HCT116 (cell line): ENCODE data around the gene AGTRAP. TPM values are rescaled to one million over a fixed set of nuclear protein-coding genes. Genes with fewer than 3 reads are reported as not detected.

ENCODE experiments used
- ATAC-seq: fragments of 200-7000 bp; cut with Tn5 transposase; 2 replicates; pipeline ENCODE4 v1.9.1; 2020; ENCODE audit warnings: mild to moderate bottlenecking, moderate library complexity
- BruUV-seq: library from RNA; stranded (reverse); fragments of 400-500 nt; replicated peaks from 2 replicates; lab custom pipeline; 2021; lab: Mats Ljungman, UMichigan
- CTCF ChIA-PET: fragments of 300-600 bp; sonication (Branson Sonifier 250); formaldehyde crosslinking; loops from one replicate; lab custom pipeline; 2021; ENCODE audit warnings: antibody characterized with exemption; lab: Charles Lee
- POLR2A ChIA-PET: fragments of 300-600, 350-600 bp; sonication (Branson Sonifier 250); formaldehyde crosslinking; loops from one replicate; lab custom pipeline; 2021; ENCODE audit warnings: antibody characterized with exemption; lab: Charles Lee
- RAD21 ChIA-PET, 2 experiments: fragments of 300-600 bp; sonication (Branson Sonifier 250); formaldehyde crosslinking; loops; one replicate each; lab custom pipeline; 2023; ENCODE audit warnings: low total read pairs in 2 of 2; ENCODE audit not compliant: uncharacterized antibody in 2 of 2, unreplicated experiment in 2 of 2, low non-redundant PET in 1 of 2; lab: Charles Lee
- DNase-seq: peaks from one replicate; pipeline ENCODE4 v3.0.0-alpha.2; 2010; ENCODE audit warnings: low read depth, low spot score
- H2AFZ ChIP-seq: fragments of 200-600 bp; shearing (Covaris generic), sonication (generic); 2 replicates; pipeline ENCODE4 v1.6.1; 2017; ENCODE audit warnings: low read depth, mixed run types, mixed read lengths, antibody characterized with exemption, low read length; ENCODE audit not compliant: poor library complexity, severe bottlenecking
- H3K27ac ChIP-seq: 2 replicates; pipeline ENCODE4 v1.5.1; 2012; ENCODE audit warnings: low read depth, low read length
- H3K27me3 ChIP-seq: fragments of 200-600 bp; sonication (generic); 2 replicates; pipeline ENCODE4 v1.6.1; 2016; ENCODE audit warnings: mixed run types, low read length, mixed read lengths; ENCODE audit not compliant: insufficient read depth
- H3K36me3 ChIP-seq, 2 experiments: fragments of 200-500 bp in 1 of 2; fragments of 200-600 bp in 1 of 2; sonication (Bioruptor generic) in 1 of 2; sonication (generic) in 1 of 2; 2 replicates each; pipeline versions ENCODE4 v1.5.1 to v1.6.1; 2014 to 2016; ENCODE audit warnings: low read length in 2 of 2, inconsistent platforms in 1 of 2, mixed read lengths in 1 of 2, mixed run types in 1 of 2; ENCODE audit not compliant: insufficient read depth in 2 of 2, control insufficient read depth in 1 of 2
- H3K4me1 ChIP-seq, 2 experiments: fragments of 200-600 bp in 1 of 2; sonication (generic) in 1 of 2; 2 replicates each; pipeline versions ENCODE4 v1.5.1 to v1.6.1; 2012 to 2017; ENCODE audit warnings: low read length in 2 of 2, inconsistent platforms in 1 of 2, mild to moderate bottlenecking in 1 of 2, mixed read lengths in 1 of 2, mixed run types in 1 of 2, moderate library complexity in 1 of 2; ENCODE audit not compliant: insufficient read depth in 2 of 2, control insufficient read depth in 1 of 2
- H3K4me2 ChIP-seq: fragments of 200-600 bp; sonication (generic); 2 replicates; pipeline ENCODE4 v1.6.1; 2017; ENCODE audit warnings: mixed run types, low read length, mixed read lengths
- H3K4me3 ChIP-seq, 2 experiments: fragments of 200-600 bp in 1 of 2; sonication (generic) in 1 of 2; replicated peaks in 1 of 2; 2 replicates each; pipeline ENCODE4 v1.5.1; 2011 to 2016; ENCODE audit warnings: low read length in 2 of 2, control low read depth in 1 of 2, low read depth in 1 of 2, mild to moderate bottlenecking in 1 of 2, mixed read lengths in 1 of 2, mixed run types in 1 of 2
- H3K79me2 ChIP-seq: fragments of 200-600 bp; sonication (generic); 2 replicates; pipeline ENCODE4 v1.6.1; 2017; ENCODE audit warnings: mild to moderate bottlenecking, mixed run types, low read length, moderate library complexity, mixed read lengths; ENCODE audit not compliant: insufficient read depth
- H3K9ac ChIP-seq: fragments of 200-600 bp; sonication (generic); 2 replicates; pipeline ENCODE4 v1.6.1; 2016; ENCODE audit warnings: low read length, mixed read lengths
- H3K9me2 ChIP-seq: fragments of 200-600 bp; sonication (generic), shearing (Covaris generic); 2 replicates; pipeline ENCODE4 v1.6.1; 2017; ENCODE audit warnings: mixed run types, mild to moderate bottlenecking, moderate library complexity; ENCODE audit not compliant: insufficient read depth
- H3K9me3 ChIP-seq, 2 experiments: fragments of 200-500 bp in 1 of 2; fragments of 200-600 bp in 1 of 2; sonication (Bioruptor generic) in 1 of 2; sonication (generic) in 1 of 2; 2 replicates each; pipeline ENCODE4 v1.6.1; 2014 to 2017; ENCODE audit warnings: low read length in 2 of 2, mixed read lengths in 2 of 2, inconsistent platforms in 1 of 2, low read depth in 1 of 2, mild to moderate bottlenecking in 1 of 2, mixed run types in 1 of 2, moderate library complexity in 1 of 2; ENCODE audit not compliant: control insufficient read depth in 1 of 2, insufficient read depth in 1 of 2
- H4K20me1 ChIP-seq: fragments of 200-600 bp; sonication (generic), shearing (Covaris generic); 2 replicates; pipeline ENCODE4 v1.6.1; 2017; ENCODE audit warnings: mixed run types, mild to moderate bottlenecking, moderate library complexity; ENCODE audit not compliant: insufficient read depth
- ATF3 ChIP-seq: IDR thresholded peaks from 2 replicates; pipeline ENCODE4 v1.6.1; 2012
- CBX3 ChIP-seq: IDR thresholded peaks from 2 replicates; pipeline ENCODE4 v1.6.1; 2012; ENCODE audit warnings: low read depth
- CTCF ChIP-seq, 3 experiments: fragments of 200-600 bp in 1 of 3; sonication (generic) in 1 of 3; IDR thresholded peaks in 2 of 3; conservative IDR thresholded peaks in 1 of 3; 2 replicates each; pipeline ENCODE4 v1.5.1; 2012 to 2017; ENCODE audit warnings: low read depth in 2 of 3, low read length in 2 of 3, antibody characterized with exemption in 1 of 3, borderline replicate concordance in 1 of 3, control low read depth in 1 of 3, mild to moderate bottlenecking in 1 of 3, mixed read lengths in 1 of 3, mixed run types in 1 of 3, moderate library complexity in 1 of 3; ENCODE audit not compliant: insufficient read depth in 1 of 3
- EZH2phosphoT487 ChIP-seq: fragments of 200-600 bp; IDR thresholded peaks from 2 replicates; pipeline ENCODE4 v1.6.1; 2018; ENCODE audit warnings: antibody characterized with exemption, borderline replicate concordance
- FOSL1 ChIP-seq: IDR thresholded peaks from 2 replicates; pipeline ENCODE4 v1.6.1; 2012; ENCODE audit warnings: low read depth
- JUND ChIP-seq: IDR thresholded peaks from 2 replicates; pipeline ENCODE4 v1.6.1; 2012
- POLR2A ChIP-seq: IDR thresholded peaks from 2 replicates; pipeline ENCODE4 v1.7.0; 2011; ENCODE audit warnings: borderline replicate concordance; ENCODE audit not compliant: insufficient read depth, insufficient read length; ENCODE audit errors: extremely low read depth
- POLR2AphosphoS5 ChIP-seq: IDR thresholded peaks from 2 replicates; pipeline ENCODE4 v1.6.1; 2011; ENCODE audit warnings: mild to moderate bottlenecking, low read depth, low read length, moderate library complexity
- SRF ChIP-seq: IDR thresholded peaks from 2 replicates; pipeline ENCODE4 v1.6.1; 2012; ENCODE audit warnings: low read depth
- ZFX ChIP-seq: fragments of 450-650 bp; IDR thresholded peaks from 2 replicates; pipeline ENCODE4 v1.6.1; 2017
- ZNF274 ChIP-seq: fragments of 200-500 bp; sonication (Bioruptor generic); IDR thresholded peaks from 2 replicates; pipeline ENCODE4 v1.6.1; 2014; ENCODE audit warnings: mild to moderate bottlenecking, low read depth, low read length, inconsistent platforms
- intact Hi-C: fragments of 100-400 bp; cut with micrococcal nuclease; formaldehyde crosslinking; loops from 2 replicates; pipeline ENCODE4 v1.10.0; 2022
- total RNA-seq: library from RNA; stranded (reverse); gene quantifications from one replicate; pipeline ENCODE4 v1.2.1, GENCODE V29; 2021; ENCODE audit not compliant: unreplicated experiment

The AGTRAP gene
- total RNA-seq, 1 experiment from 2014 or later, result 49.0 TPM

- ATAC-seq, result no peak
- Histone ChIP-seq H4K20me1 (no peaks in the 10 kb centered on the region), H3K4me1 (peaks cover 5 to 22% of the 10 kb centered on the region in 2 experiments; a peak in 3 of 4 replicates), H3K79me2 (no peaks in the 10 kb centered on the region), H3K4me3 (no peak overlapping the region), H3K9ac (no peak overlapping the region), H3K4me2 (no peak overlapping the region), H2AFZ (no peak overlapping the region), H3K9me2 (no peaks in the 10 kb centered on the region), H3K27me3 (no peaks in the 10 kb centered on the region), H3K27ac (no peak overlapping the region), H3K36me3 (no peaks in the 10 kb centered on the region), H3K9me3 (no peaks in the 10 kb centered on the region)
- TF ChIP-seq ZFX (no peak), SRF (no peak), FOSL1 (no peak), POLR2AphosphoS5 (no peak), CTCF (IDR thresholded peaks at IDR 0.05 in 2 of 3, conservative IDR thresholded peaks at IDR 0.05 in 1 of 3; ENCODE audit: borderline replicate concordance in 1 of 3, insufficient read depth in 1 of 3, low read depth in 2 of 3, low read length in 2 of 3) (no peak), POLR2A (no peak), EZH2phosphoT487 (no peak)
- BruUV-seq, result no TSS peak
- ChIA-PET RAD21 (no interaction called here), POLR2A (interaction anchor here (1.1 kb wide), 1 partner anchor 126 kb away, joined by 5 read pairs; no protein-coding TSS in a partner anchor), CTCF (no interaction called here)
- DNase-seq, result no peak
- intact Hi-C loops, result no loop called here
Measured at GRCh38 chr1:11782127-11782708, 46.3 kb downstream of the AGTRAP start.

- ChIA-PET POLR2A (no interaction called here), RAD21 (no interaction called here)
- Histone ChIP-seq H3K4me1 (peaks cover 17 to 36% of the 10 kb centered on the region in 2 experiments), H3K9ac (no peak overlapping the region), H3K4me3 (no peak overlapping the region), H4K20me1 (no peaks in the 10 kb centered on the region), H2AFZ (no peak overlapping the region), H3K79me2 (no peaks in the 10 kb centered on the region), H3K36me3 (no peaks in the 10 kb centered on the region)
- no peak for ATAC-seq
- TF ChIP-seq ATF3 (no peak), JUND (no peak), SRF (no peak), CBX3 (no peak), EZH2phosphoT487 (no peak), ZNF274 (no peak), POLR2A (no peak)
- TF ChIP-seq, all 23 proteins: peak for 0
- Histone ChIP-seq H3K9me2 (no peaks in the 10 kb centered on the region), H3K27ac (no peak overlapping the region), H3K9me3 (no peaks in the 10 kb centered on the region), H3K27me3 (no peaks in the 10 kb centered on the region), H3K4me2 (no peak overlapping the region)
- DNase-seq, result no peak
- BruUV-seq, result no TSS peak
- intact Hi-C loops, result no loop called here
- CTCF ChIA-PET, result no interaction called here
Measured at GRCh38 chr1:11783556-11783955, 47.6 kb downstream of the AGTRAP start.
